HG03565 (cell line): ENCODE results near the gene GALNT13.

Experiments used
- ATAC-seq: cut with Tn5 transposase; IDR thresholded peaks from one replicate; pipeline ENCODE4 v1.9.1; 2021; ENCODE audit warnings: mild to moderate bottlenecking, moderate library complexity; ENCODE audit not compliant: unreplicated experiment

Gene GALNT13

GRCh38 chr2:154289870-154290269, 418.1 kb downstream of the GALNT13 start:
- ATAC-seq = no peak

GRCh38 chr2:154291511-154291910, 419.8 kb downstream of the GALNT13 start:
- no peak for ATAC-seq

GRCh38 chr2:154291927-154292326, 420.2 kb downstream of the GALNT13 start:
- ATAC-seq = no peak

- no peak for ATAC-seq
Measured at GRCh38 chr2:154293864-154294263, 422.1 kb downstream of the GALNT13 start.

- no peak for ATAC-seq
Measured at GRCh38 chr2:154306266-154306970, 434.7 kb downstream of the GALNT13 start.

GRCh38 chr2:154307007-154307406, 435.3 kb downstream of the GALNT13 start:
- no peak for ATAC-seq

GRCh38 chr2:154324601-154325000, 452.9 kb downstream of the GALNT13 start:
- no peak for ATAC-seq

GRCh38 chr2:154329510-154329909, 457.8 kb downstream of the GALNT13 start:
- ATAC-seq = no peak

- ATAC-seq = no peak
Measured at GRCh38 chr2:154331784-154332183, 460.1 kb downstream of the GALNT13 start.

- no peak for ATAC-seq
Measured at GRCh38 chr2:154336201-154336600, 464.5 kb downstream of the GALNT13 start.

- ATAC-seq = no peak
Measured at GRCh38 chr2:154338352-154338967, 466.7 kb downstream of the GALNT13 start.

- ATAC-seq = no peak
Measured at GRCh38 chr2:154343282-154343681, 471.6 kb downstream of the GALNT13 start.

- ATAC-seq = no peak
Measured at GRCh38 chr2:154350911-154351310, 479.2 kb downstream of the GALNT13 start.

- ATAC-seq = no peak
Measured at GRCh38 chr2:154361276-154361675, 489.6 kb downstream of the GALNT13 start.

GRCh38 chr2:154368153-154368552, 496.4 kb downstream of the GALNT13 start:
- ATAC-seq = no peak

GRCh38 chr2:154370873-154371272, 499.2 kb downstream of the GALNT13 start:
- ATAC-seq = no peak

- ATAC-seq = no peak
Measured at GRCh38 chr2:154374416-154374815, 502.7 kb downstream of the GALNT13 start.

GRCh38 chr2:154375579-154375931, 503.8 kb downstream of the GALNT13 start:
- peak; percentile 48 for ATAC-seq

GRCh38 chr2:154381931-154382794, 510.4 kb downstream of the GALNT13 start:
- ATAC-seq = no peak

GRCh38 chr2:154386186-154386585, 514.5 kb downstream of the GALNT13 start:
- ATAC-seq = no peak

- ATAC-seq = no peak
Measured at GRCh38 chr2:154391051-154391450, 519.3 kb downstream of the GALNT13 start.

GRCh38 chr2:154392256-154392655, 520.5 kb downstream of the GALNT13 start:
- peak; percentile 92 for ATAC-seq
